HCT116 (cell line): ENCODE measurements around the gene CTRB2. TPM values are rescaled to one million over a fixed set of nuclear protein-coding genes. Genes with fewer than 3 reads are reported as not detected.

Experiments
- ATAC-seq: fragments of 200-7000 bp; cut with Tn5 transposase; 2 replicates; pipeline ENCODE4 v1.9.1; 2020; ENCODE audit warnings: mild to moderate bottlenecking, moderate library complexity
- BruUV-seq: library from RNA; stranded (reverse); fragments of 400-500 nt; replicated peaks from 2 replicates; lab custom pipeline; 2021; lab: Mats Ljungman, UMichigan
- CTCF ChIA-PET: fragments of 300-600 bp; sonication (Branson Sonifier 250); formaldehyde crosslinking; loops from one replicate; lab custom pipeline; 2021; ENCODE audit warnings: antibody characterized with exemption; lab: Charles Lee
- POLR2A ChIA-PET: fragments of 300-600, 350-600 bp; sonication (Branson Sonifier 250); formaldehyde crosslinking; loops from one replicate; lab custom pipeline; 2021; ENCODE audit warnings: antibody characterized with exemption; lab: Charles Lee
- RAD21 ChIA-PET, 2 experiments: fragments of 300-600 bp; sonication (Branson Sonifier 250); formaldehyde crosslinking; loops; one replicate each; lab custom pipeline; 2023; ENCODE audit warnings: low total read pairs in 2 of 2; ENCODE audit not compliant: uncharacterized antibody in 2 of 2, unreplicated experiment in 2 of 2, low non-redundant PET in 1 of 2; lab: Charles Lee
- DNase-seq: peaks from one replicate; pipeline ENCODE4 v3.0.0-alpha.2; 2010; ENCODE audit warnings: low read depth, low spot score
- H2AFZ ChIP-seq: fragments of 200-600 bp; shearing (Covaris generic), sonication (generic); 2 replicates; pipeline ENCODE4 v1.6.1; 2017; ENCODE audit warnings: low read depth, mixed run types, mixed read lengths, antibody characterized with exemption, low read length; ENCODE audit not compliant: poor library complexity, severe bottlenecking
- H3K27ac ChIP-seq: 2 replicates; pipeline ENCODE4 v1.5.1; 2012; ENCODE audit warnings: low read depth, low read length
- H3K27me3 ChIP-seq: fragments of 200-600 bp; sonication (generic); 2 replicates; pipeline ENCODE4 v1.6.1; 2016; ENCODE audit warnings: mixed run types, low read length, mixed read lengths; ENCODE audit not compliant: insufficient read depth
- H3K36me3 ChIP-seq, 2 experiments: fragments of 200-500 bp in 1 of 2; fragments of 200-600 bp in 1 of 2; sonication (Bioruptor generic) in 1 of 2; sonication (generic) in 1 of 2; 2 replicates each; pipeline versions ENCODE4 v1.5.1 to v1.6.1; 2014 to 2016; ENCODE audit warnings: low read length in 2 of 2, inconsistent platforms in 1 of 2, mixed read lengths in 1 of 2, mixed run types in 1 of 2; ENCODE audit not compliant: insufficient read depth in 2 of 2, control insufficient read depth in 1 of 2
- H3K4me1 ChIP-seq, 2 experiments: fragments of 200-600 bp in 1 of 2; sonication (generic) in 1 of 2; 2 replicates each; pipeline versions ENCODE4 v1.5.1 to v1.6.1; 2012 to 2017; ENCODE audit warnings: low read length in 2 of 2, inconsistent platforms in 1 of 2, mild to moderate bottlenecking in 1 of 2, mixed read lengths in 1 of 2, mixed run types in 1 of 2, moderate library complexity in 1 of 2; ENCODE audit not compliant: insufficient read depth in 2 of 2, control insufficient read depth in 1 of 2
- H3K4me2 ChIP-seq: fragments of 200-600 bp; sonication (generic); 2 replicates; pipeline ENCODE4 v1.6.1; 2017; ENCODE audit warnings: mixed run types, low read length, mixed read lengths
- H3K4me3 ChIP-seq, 2 experiments: fragments of 200-600 bp in 1 of 2; sonication (generic) in 1 of 2; replicated peaks in 1 of 2; 2 replicates each; pipeline ENCODE4 v1.5.1; 2011 to 2016; ENCODE audit warnings: low read length in 2 of 2, control low read depth in 1 of 2, low read depth in 1 of 2, mild to moderate bottlenecking in 1 of 2, mixed read lengths in 1 of 2, mixed run types in 1 of 2
- H3K79me2 ChIP-seq: fragments of 200-600 bp; sonication (generic); 2 replicates; pipeline ENCODE4 v1.6.1; 2017; ENCODE audit warnings: mild to moderate bottlenecking, mixed run types, low read length, moderate library complexity, mixed read lengths; ENCODE audit not compliant: insufficient read depth
- H3K9ac ChIP-seq: fragments of 200-600 bp; sonication (generic); 2 replicates; pipeline ENCODE4 v1.6.1; 2016; ENCODE audit warnings: low read length, mixed read lengths
- H3K9me2 ChIP-seq: fragments of 200-600 bp; sonication (generic), shearing (Covaris generic); 2 replicates; pipeline ENCODE4 v1.6.1; 2017; ENCODE audit warnings: mixed run types, mild to moderate bottlenecking, moderate library complexity; ENCODE audit not compliant: insufficient read depth
- H3K9me3 ChIP-seq, 2 experiments: fragments of 200-500 bp in 1 of 2; fragments of 200-600 bp in 1 of 2; sonication (Bioruptor generic) in 1 of 2; sonication (generic) in 1 of 2; 2 replicates each; pipeline ENCODE4 v1.6.1; 2014 to 2017; ENCODE audit warnings: low read length in 2 of 2, mixed read lengths in 2 of 2, inconsistent platforms in 1 of 2, low read depth in 1 of 2, mild to moderate bottlenecking in 1 of 2, mixed run types in 1 of 2, moderate library complexity in 1 of 2; ENCODE audit not compliant: control insufficient read depth in 1 of 2, insufficient read depth in 1 of 2
- H4K20me1 ChIP-seq: fragments of 200-600 bp; sonication (generic), shearing (Covaris generic); 2 replicates; pipeline ENCODE4 v1.6.1; 2017; ENCODE audit warnings: mixed run types, mild to moderate bottlenecking, moderate library complexity; ENCODE audit not compliant: insufficient read depth
- CTCF ChIP-seq, 3 experiments: fragments of 200-600 bp in 1 of 3; sonication (generic) in 1 of 3; IDR thresholded peaks in 2 of 3; conservative IDR thresholded peaks in 1 of 3; 2 replicates each; pipeline ENCODE4 v1.5.1; 2012 to 2017; ENCODE audit warnings: low read depth in 2 of 3, low read length in 2 of 3, antibody characterized with exemption in 1 of 3, borderline replicate concordance in 1 of 3, control low read depth in 1 of 3, mild to moderate bottlenecking in 1 of 3, mixed read lengths in 1 of 3, mixed run types in 1 of 3, moderate library complexity in 1 of 3; ENCODE audit not compliant: insufficient read depth in 1 of 3
- EZH2 ChIP-seq: fragments of 200-600 bp; sonication (generic); IDR thresholded peaks from 2 replicates; pipeline ENCODE4 v1.6.1; 2017; ENCODE audit warnings: antibody characterized with exemption, mixed run types
- POLR2A ChIP-seq: IDR thresholded peaks from 2 replicates; pipeline ENCODE4 v1.7.0; 2011; ENCODE audit warnings: borderline replicate concordance; ENCODE audit not compliant: insufficient read depth, insufficient read length; ENCODE audit errors: extremely low read depth
- POLR2AphosphoS5 ChIP-seq: IDR thresholded peaks from 2 replicates; pipeline ENCODE4 v1.6.1; 2011; ENCODE audit warnings: mild to moderate bottlenecking, low read depth, low read length, moderate library complexity
- SRF ChIP-seq: IDR thresholded peaks from 2 replicates; pipeline ENCODE4 v1.6.1; 2012; ENCODE audit warnings: low read depth
- YY1 ChIP-seq: IDR thresholded peaks from 2 replicates; pipeline ENCODE4 v1.6.1; 2011; ENCODE audit warnings: low read length, low read depth, moderate library complexity, mild to moderate bottlenecking; ENCODE audit not compliant: insufficient replicate concordance; ENCODE audit errors: extremely low read depth
- ZFX ChIP-seq: fragments of 450-650 bp; IDR thresholded peaks from 2 replicates; pipeline ENCODE4 v1.6.1; 2017
- intact Hi-C: fragments of 100-400 bp; cut with micrococcal nuclease; formaldehyde crosslinking; loops from 2 replicates; pipeline ENCODE4 v1.10.0; 2022
- total RNA-seq: library from RNA; stranded (reverse); gene quantifications from one replicate; pipeline ENCODE4 v1.2.1, GENCODE V29; 2021; ENCODE audit not compliant: unreplicated experiment

CTRB2 gene
- total RNA-seq, 1 experiment from 2014 or later, result 10.0 TPM

DNA sequence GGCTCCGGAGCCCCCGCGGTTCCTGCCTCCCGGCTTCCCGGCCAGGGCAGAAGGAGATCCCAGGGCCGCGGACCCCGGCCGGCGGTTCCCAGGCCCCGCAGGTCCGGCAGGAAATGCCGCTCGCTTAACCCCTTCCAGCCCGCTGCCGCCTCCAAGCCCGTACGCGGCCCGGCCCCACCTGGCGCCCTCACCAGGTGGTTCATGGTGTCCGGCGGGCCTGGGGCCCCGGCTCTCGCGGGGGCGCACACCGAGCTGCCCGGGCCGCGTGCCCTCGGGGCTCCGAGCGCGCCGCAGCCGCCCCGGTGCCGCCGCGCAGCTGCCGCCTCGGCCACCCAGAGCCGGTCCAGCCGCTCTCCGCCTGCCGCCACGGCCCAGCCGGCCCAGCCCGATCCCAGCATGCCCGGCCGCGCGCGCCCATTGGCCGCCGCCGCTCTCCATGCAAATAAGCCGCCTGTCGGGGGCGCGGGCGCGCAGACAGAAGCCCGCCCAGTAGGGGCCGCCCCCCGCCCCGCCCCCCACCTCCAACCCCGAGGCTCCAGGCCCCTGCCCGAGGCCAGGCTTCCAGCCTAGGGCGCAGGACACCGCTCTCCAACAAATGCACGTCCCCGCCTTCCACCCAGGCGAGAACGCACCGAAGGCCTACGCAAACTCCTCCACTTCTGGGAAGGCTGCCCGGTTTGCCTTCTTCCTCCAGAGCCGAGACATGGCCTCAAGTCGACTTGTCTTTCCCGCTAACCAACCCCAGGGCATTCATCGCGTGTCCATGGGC is 44.5 kb upstream of the CTRB2 start, which contains the start of gene BCAR1:
Gene BCAR1 (minus strand): TSS at position 345 of the 769 bp plus-strand sequence. CDS start 142 bp downstream, at position 203.
- H3K4me1 ChIP-seq, result peaks cover 57 to 85% of the 10 kb centered on the region in 2 experiments
- H3K27ac ChIP-seq, result peak within 1 kb of the TSS; percentile 93
- BruUV-seq, result no TSS peak
- H3K36me3 ChIP-seq, result no peaks in the 10 kb centered on the region; a peak in 1 of 4 replicates
- H3K27me3 ChIP-seq, result no peaks in the 10 kb centered on the region
- peak; percentile 57 for TF ChIP-seq POLR2A
- TF ChIP-seq YY1, result peak; percentile 18
- TF ChIP-seq CTCF (IDR thresholded peaks at IDR 0.05 in 2 of 3, conservative IDR thresholded peaks at IDR 0.05 in 1 of 3; ENCODE audit: borderline replicate concordance in 1 of 3, insufficient read depth in 1 of 3, low read depth in 2 of 3, low read length in 2 of 3), result peak in 1 of 3 experiments; percentile 1; a peak in 1 of 6 replicates
- TF ChIP-seq EZH2, result no peak
- TF ChIP-seq POLR2AphosphoS5, result peak; percentile 55; the same call in 1 of the 2 replicates
- TF ChIP-seq SRF, result no peak
- peak; percentile 92; the same call in 1 of the 2 replicates for TF ChIP-seq ZFX
- ATAC-seq (peak; percentile 88), DNase-seq (no peak)
- H3K9ac ChIP-seq, result peak within 1 kb of the TSS; percentile 91
- ChIA-PET POLR2A (interaction anchor here (1.1 kb wide), 1 partner anchor 134 kb away, joined by 3 read pairs; no protein-coding TSS in a partner anchor), RAD21 (no interaction called here), CTCF (interaction anchor here (1.4 kb wide), 1 partner anchor 134 kb away, joined by 5 read pairs; no protein-coding TSS in a partner anchor)
- H2AFZ ChIP-seq, result no peak within 1 kb of the TSS
- no peaks in the 10 kb centered on the region for H3K9me3 ChIP-seq
- intact Hi-C loops, result loop anchor here (1.0 to 2.0 kb wide), 2 partner anchors 13 to 54 kb away; no protein-coding TSS in a partner anchor
- H3K79me2 ChIP-seq, result peaks cover 75% of the 10 kb centered on the region
- H3K4me2 ChIP-seq, result peak within 1 kb of the TSS; percentile 85
- no peaks in the 10 kb centered on the region for H3K9me2 ChIP-seq
- H4K20me1 ChIP-seq, result no peaks in the 10 kb centered on the region
- peak within 1 kb of the TSS; percentile 73 to 87 for H3K4me3 ChIP-seq
